Esophagus squamous epithelium (tissue), 5 donors: ENCODE results near the gene CDIPT. TPM values are rescaled to one million over a fixed set of nuclear protein-coding genes. Genes with fewer than 3 reads are reported as not detected.

Experiments used
- DNase-seq: peaks from one replicate; lab custom pipeline; 2025; lab: John Stamatoyannopoulos, UW
- H3K27ac ChIP-seq, 4 donors: fragments of 200-600 bp; sonication (generic); one replicate each; pipeline ENCODE4 v1.5.1; 2016 to 2019; ENCODE audit warnings: mild to moderate bottlenecking in 1 of 4
- H3K27me3 ChIP-seq, 4 donors: fragments of 200-600 bp; sonication (generic); 1 replicate in 3 of 4; 2 replicates in 1 of 4; pipeline versions ENCODE4 v1.5.1 to v1.6.0; 2017 to 2021; ENCODE audit warnings: antibody characterized with exemption in 1 of 4
- H3K36me3 ChIP-seq, 3 donors: fragments of 200-600 bp; sonication (generic); one replicate each; pipeline ENCODE4 v1.5.1; 2016 to 2019
- H3K4me1 ChIP-seq, 3 donors: fragments of 200-600 bp; sonication (generic); one replicate each; pipeline ENCODE4 v1.5.1; 2017 to 2019
- H3K4me3 ChIP-seq, 4 donors: fragments of 200-600 bp; sonication (generic); 1 replicate in 3 of 4; 2 replicates in 1 of 4; pipeline ENCODE4 v1.5.1; 2016 to 2019; ENCODE audit warnings: mild to moderate bottlenecking in 2 of 4, moderate library complexity in 1 of 4
- H3K9me3 ChIP-seq, 3 donors: fragments of 200-600 bp; sonication (generic); one replicate each; pipeline ENCODE4 v1.5.1; 2016 to 2019
- CTCF ChIP-seq, 6 experiments: fragments of 450-650 bp in 4 of 6; fragments of 200-600 bp in 2 of 6; sonication (generic) in 2 of 6; IDR thresholded peaks; one replicate each; pipeline ENCODE4 v1.5.1; 2016 to 2019; ENCODE audit warnings: antibody characterized with exemption in 6 of 6, mild to moderate bottlenecking in 4 of 6, moderate library complexity in 4 of 6
- POLR2A ChIP-seq, 4 donors: fragments of 450-650 bp; IDR thresholded peaks; one replicate each; pipeline ENCODE4 v1.6.1; 2017; ENCODE audit warnings: antibody characterized with exemption in 4 of 4, mild to moderate bottlenecking in 4 of 4, moderate library complexity in 3 of 4
- WGBS, 2 donors: methylation state at CpG; one replicate each; pipeline ENCODE4 v1.1.5; 2018; 5-methylcytosine and 5-hydroxymethylcytosine counted together
- intact Hi-C: fragments of 100-400 bp; cut with DNase I; formaldehyde crosslinking; loops from one replicate; pipeline ENCODE4 v1.15.0; 2022
- total RNA-seq, 4 donors: library from RNA; depleted of rRNA; stranded (reverse); fragments of >200 nt; gene quantifications; one replicate each; pipeline ENCODE4 v1.1.0, GENCODE V29; 2016
- donor health status: DM: yes; HTN: yes; CAD: no.

Gene CDIPT
- total RNA-seq, 4 donors from 2014 or later, result 34.6 to 78.8 (median 44.6) TPM

- H3K4me1 ChIP-seq, result peaks cover 11 to 26% (median 18%) of the 10 kb centered on the region in 3 donors
- H3K27me3 ChIP-seq, result peaks cover 0 to 49% (median 7%) of the 10 kb centered on the region in 4 donors
- peak within 1 kb of the TSS in 2 of 4 donors; percentile 13 to 16 for H3K27ac ChIP-seq
- peak within 1 kb of the TSS; percentile 48 to 84 (median 58) for H3K4me3 ChIP-seq
- no peak for TF ChIP-seq POLR2A (IDR thresholded peaks at IDR 0.05)
- TF ChIP-seq CTCF (IDR thresholded peaks at IDR 0.05), result no peak
- intact Hi-C loops, result no loop called here
- H3K36me3 ChIP-seq, result no peaks in the 10 kb centered on the region
- 1 to 2% methylated on average over 15 to 16 of the region's 29 CpGs for WGBS, 2 donors
- no peaks in the 10 kb centered on the region for H3K9me3 ChIP-seq
- DNase-seq, result no peak
Observed at GRCh38 chr16:29899516-29900101, 36.6 kb upstream of the CDIPT start, which contains the start of gene SEZ6L2. TSS of gene SEZ6L2 (minus strand) at chr16:29899550. CDS start at chr16:29899019, 531 bp downstream.

GRCh38 chr16:29898804-29899515 is 35.9 kb upstream of the CDIPT start:
- TF ChIP-seq POLR2A (IDR thresholded peaks at IDR 0.05) (no peak), CTCF (IDR thresholded peaks at IDR 0.05) (no peak)
- H3K9me3 ChIP-seq, result no peaks in the 10 kb centered on the region
- no peaks in the 10 kb centered on the region for H3K36me3 ChIP-seq
- peaks cover 11 to 26% (median 18%) of the 10 kb centered on the region in 3 donors for H3K4me1 ChIP-seq
- peaks cover 0 to 49% (median 7%) of the 10 kb centered on the region in 4 donors for H3K27me3 ChIP-seq
- intact Hi-C loops, result no loop called here
- no peak for DNase-seq
- 0 to 1% methylated on average over 12 to 13 of the region's 25 CpGs for WGBS, 2 donors
- no peak overlapping the region for H3K27ac ChIP-seq
- peak overlapping the region in 3 of 4 donors; percentile 48 to 84 (median 61) for H3K4me3 ChIP-seq

- intact Hi-C loops, result no loop called here
- peaks cover 11 to 26% (median 18%) of the 10 kb centered on the region in 3 donors for H3K4me1 ChIP-seq
- no peak for TF ChIP-seq CTCF (IDR thresholded peaks at IDR 0.05)
- no peak for TF ChIP-seq POLR2A (IDR thresholded peaks at IDR 0.05)
Observed at GRCh38 chr16:29898135-29898803, 35.2 kb upstream of the CDIPT start.

GRCh38 chr16:29897333-29897732 is 34.3 kb upstream of the CDIPT start:
- 40 to 44% methylated on average over 4 of the region's 4 CpGs for WGBS, 2 donors
- Histone ChIP-seq H3K4me3 (no peak overlapping the region), H3K27me3 (peaks cover 0 to 49% (median 7%) of the 10 kb centered on the region in 4 donors), H3K27ac (no peak overlapping the region), H3K36me3 (no peaks in the 10 kb centered on the region), H3K9me3 (no peaks in the 10 kb centered on the region), H3K4me1 (peaks cover 11 to 26% (median 18%) of the 10 kb centered on the region in 3 donors)
- no peak for TF ChIP-seq POLR2A (IDR thresholded peaks at IDR 0.05)
- no peak for TF ChIP-seq CTCF (IDR thresholded peaks at IDR 0.05)
- intact Hi-C loops, result no loop called here
- DNase-seq, result no peak

More at GRCh38 chr16:29898135-29898803, 35.2 kb upstream of the CDIPT start:
- Histone ChIP-seq H3K27me3 (peaks cover 0 to 49% (median 7%) of the 10 kb centered on the region in 4 donors), H3K36me3 (no peaks in the 10 kb centered on the region), H3K27ac (no peak overlapping the region), H3K4me3 (peak overlapping the region in 1 of 4 donors; percentile 84), H3K9me3 (no peaks in the 10 kb centered on the region)
- 12 to 15% methylated on average over 8 to 9 of the region's 9 CpGs for WGBS, 2 donors
- no peak for DNase-seq
